HCT116 (cell line): Measurements from ENCODE around the gene EN2.

Experiments
- CTCF ChIP-seq, 3 experiments: fragments of 200-600 bp in 1 of 3; sonication (generic) in 1 of 3; IDR thresholded peaks in 2 of 3; conservative IDR thresholded peaks in 1 of 3; 2 replicates each; pipeline ENCODE4 v1.5.1; 2012 to 2017; ENCODE audit warnings: low read depth in 2 of 3, low read length in 2 of 3, antibody characterized with exemption in 1 of 3, borderline replicate concordance in 1 of 3, control low read depth in 1 of 3, mild to moderate bottlenecking in 1 of 3, mixed read lengths in 1 of 3, mixed run types in 1 of 3, moderate library complexity in 1 of 3; ENCODE audit not compliant: insufficient read depth in 1 of 3
- ELF1 ChIP-seq: IDR thresholded peaks from 2 replicates; pipeline ENCODE4 v1.6.1; 2012; ENCODE audit warnings: low read depth, borderline replicate concordance
- EZH2 ChIP-seq: fragments of 200-600 bp; sonication (generic); IDR thresholded peaks from 2 replicates; pipeline ENCODE4 v1.6.1; 2017; ENCODE audit warnings: antibody characterized with exemption, mixed run types
- EZH2phosphoT487 ChIP-seq: fragments of 200-600 bp; IDR thresholded peaks from 2 replicates; pipeline ENCODE4 v1.6.1; 2018; ENCODE audit warnings: antibody characterized with exemption, borderline replicate concordance
- JUND ChIP-seq: IDR thresholded peaks from 2 replicates; pipeline ENCODE4 v1.6.1; 2012
- POLR2A ChIP-seq: IDR thresholded peaks from 2 replicates; pipeline ENCODE4 v1.7.0; 2011; ENCODE audit warnings: borderline replicate concordance; ENCODE audit not compliant: insufficient read depth, insufficient read length; ENCODE audit errors: extremely low read depth
- POLR2AphosphoS5 ChIP-seq: IDR thresholded peaks from 2 replicates; pipeline ENCODE4 v1.6.1; 2011; ENCODE audit warnings: mild to moderate bottlenecking, low read depth, low read length, moderate library complexity
- SP1 ChIP-seq: IDR thresholded peaks from 2 replicates; pipeline ENCODE4 v1.6.1; 2012; ENCODE audit warnings: low read depth
- ZBTB33 ChIP-seq: IDR thresholded peaks from 2 replicates; pipeline ENCODE4 v1.6.1; 2011; ENCODE audit warnings: mild to moderate bottlenecking, low read length, moderate library complexity; ENCODE audit not compliant: insufficient replicate concordance; ENCODE audit errors: extremely low read depth
- ZNF274 ChIP-seq: fragments of 200-500 bp; sonication (Bioruptor generic); IDR thresholded peaks from 2 replicates; pipeline ENCODE4 v1.6.1; 2014; ENCODE audit warnings: mild to moderate bottlenecking, low read depth, low read length, inconsistent platforms

GRCh38 chr7:155411718-155412415 lies 46.1 kb upstream of the EN2 start:
- TF ChIP-seq CTCF (IDR thresholded peaks at IDR 0.05 in 2 of 3, conservative IDR thresholded peaks at IDR 0.05 in 1 of 3; ENCODE audit: borderline replicate concordance in 1 of 3, insufficient read depth in 1 of 3, low read depth in 2 of 3, low read length in 2 of 3) (no peak), POLR2AphosphoS5 (no peak), EZH2phosphoT487 (no peak), SP1 (no peak), ZBTB33 (no peak), EZH2 (no peak), JUND (no peak), ELF1 (no peak), ZNF274 (no peak), POLR2A (no peak)
